ENCODE measurements around the gene PKDREJ.

DNA sequence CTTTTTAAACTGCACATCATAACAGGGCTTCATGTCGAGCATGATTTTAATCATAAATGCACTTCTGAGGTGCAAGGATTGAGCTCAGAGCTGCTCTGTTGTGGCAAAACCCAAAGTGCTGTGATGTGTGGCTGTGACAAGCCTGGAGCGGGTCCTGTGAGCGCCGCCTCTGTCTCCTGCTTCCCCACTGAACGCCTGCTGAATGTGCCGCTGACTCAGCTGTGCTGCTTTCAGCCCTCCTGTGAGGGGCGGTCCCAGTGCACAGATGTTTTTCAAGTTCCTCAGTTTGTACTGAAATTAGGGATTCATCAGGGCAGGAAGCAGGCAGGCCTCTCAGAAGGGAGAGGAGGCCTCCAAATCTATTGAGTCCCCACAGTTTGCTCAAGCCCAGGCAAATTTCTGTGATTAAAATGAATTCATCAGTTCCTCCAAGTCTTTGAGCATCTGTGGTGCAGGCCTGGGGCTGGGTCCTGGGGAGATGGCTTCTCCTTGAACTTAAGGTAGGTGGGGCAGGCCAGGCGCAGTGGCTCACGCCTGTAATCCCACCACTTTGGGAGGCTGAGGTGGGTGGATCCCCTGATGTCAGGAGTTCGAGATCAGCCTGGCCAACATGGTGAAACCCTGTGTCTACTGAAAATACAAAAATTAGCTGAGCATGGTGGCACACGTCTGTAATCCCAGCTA lies 30.6 kb upstream of the PKDREJ start:
- no peak for TF ChIP-seq EZH2 (IDR thresholded peaks at IDR 0.05; ENCODE audit: low read depth)
- TF ChIP-seq, protein P1, sequence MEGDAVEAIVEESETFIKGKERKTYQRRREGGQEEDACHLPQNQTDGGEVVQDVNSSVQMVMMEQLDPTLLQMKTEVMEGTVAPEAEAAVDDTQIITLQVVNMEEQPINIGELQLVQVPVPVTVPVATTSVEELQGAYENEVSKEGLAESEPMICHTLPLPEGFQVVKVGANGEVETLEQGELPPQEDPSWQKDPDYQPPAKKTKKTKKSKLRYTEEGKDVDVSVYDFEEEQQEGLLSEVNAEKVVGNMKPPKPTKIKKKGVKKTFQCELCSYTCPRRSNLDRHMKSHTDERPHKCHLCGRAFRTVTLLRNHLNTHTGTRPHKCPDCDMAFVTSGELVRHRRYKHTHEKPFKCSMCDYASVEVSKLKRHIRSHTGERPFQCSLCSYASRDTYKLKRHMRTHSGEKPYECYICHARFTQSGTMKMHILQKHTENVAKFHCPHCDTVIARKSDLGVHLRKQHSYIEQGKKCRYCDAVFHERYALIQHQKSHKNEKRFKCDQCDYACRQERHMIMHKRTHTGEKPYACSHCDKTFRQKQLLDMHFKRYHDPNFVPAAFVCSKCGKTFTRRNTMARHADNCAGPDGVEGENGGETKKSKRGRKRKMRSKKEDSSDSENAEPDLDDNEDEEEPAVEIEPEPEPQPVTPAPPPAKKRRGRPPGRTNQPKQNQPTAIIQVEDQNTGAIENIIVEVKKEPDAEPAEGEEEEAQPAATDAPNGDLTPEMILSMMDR (conservative IDR thresholded peaks at IDR 0.05) = no peak
